Endodermal cell (in vitro differentiated cells): ENCODE results near the gene MAB21L3. TPM values are rescaled to one million over a fixed set of nuclear protein-coding genes. Genes with fewer than 3 reads are reported as not detected.
"Not testable (repeated sequence)": the region's sequence is repeated elsewhere in the genome, so short reads cannot be mapped to it uniquely, and the experiment has no call there.

Experiments
- DNase-seq: peaks from one replicate; pipeline ENCODE4 v3.0.0-alpha.2; 2017
- H3K27ac ChIP-seq: 2 replicates; pipeline ENCODE4 v1.5.1; 2013; ENCODE audit warnings: mild to moderate bottlenecking, low read depth, low read length, moderate library complexity
- H3K27me3 ChIP-seq: 2 replicates; pipeline ENCODE4 v1.6.1; 2013; ENCODE audit warnings: mild to moderate bottlenecking, low read length, moderate library complexity; ENCODE audit not compliant: insufficient read depth, control insufficient read depth, poor library complexity, severe bottlenecking
- H3K36me3 ChIP-seq: 2 replicates; pipeline ENCODE4 v1.7.0; 2013; ENCODE audit warnings: mild to moderate bottlenecking, low read length, moderate library complexity; ENCODE audit not compliant: control insufficient read depth, insufficient read depth
- H3K4me1 ChIP-seq: one replicate; pipeline ENCODE4 v1.7.0; 2013; ENCODE audit warnings: low read length; ENCODE audit not compliant: control insufficient read depth, insufficient read depth
- H3K4me3 ChIP-seq: 2 replicates; pipeline ENCODE4 v1.5.1; 2013; ENCODE audit warnings: mild to moderate bottlenecking, low read length, moderate library complexity
- H3K9ac ChIP-seq: 2 replicates; pipeline ENCODE4 v1.6.1; 2013; ENCODE audit warnings: mild to moderate bottlenecking, low read length, moderate library complexity; ENCODE audit not compliant: poor library complexity, severe bottlenecking; ENCODE audit errors: extremely low read depth
- H3K9me3 ChIP-seq: 2 replicates; pipeline ENCODE4 v1.6.1; 2013; ENCODE audit warnings: mild to moderate bottlenecking, low read length, moderate library complexity; ENCODE audit not compliant: control insufficient read depth
- H3K27ac Mint-ChIP-seq: 2 replicates; pipeline ENCODE4 v1.8.0; 2020; ENCODE audit warnings: mixed read lengths
- H3K27me3 Mint-ChIP-seq: 2 replicates; pipeline ENCODE4 v1.8.0; 2021; ENCODE audit warnings: mild to moderate bottlenecking, mixed read lengths; ENCODE audit not compliant: insufficient read depth
- H3K36me3 Mint-ChIP-seq: 2 replicates; pipeline ENCODE4 v1.8.0; 2020; ENCODE audit warnings: low read depth, mixed read lengths
- H3K4me1 Mint-ChIP-seq: 2 replicates; pipeline ENCODE4 v1.8.0; 2020; ENCODE audit warnings: mixed read lengths
- H3K4me3 Mint-ChIP-seq: 2 replicates; pipeline ENCODE4 v1.8.0; 2020; ENCODE audit warnings: mild to moderate bottlenecking, moderate library complexity, mixed read lengths
- H3K9me3 Mint-ChIP-seq: 2 replicates; pipeline ENCODE4 v1.8.0; 2020; ENCODE audit warnings: mild to moderate bottlenecking, mixed read lengths
- WGBS, 2 experiments: methylation state at CpG; one replicate each; pipeline versions ENCODE4 v1.1.5 to v1.1.7; 2013; ENCODE audit warnings: missing lambda C conversion rate in 2 of 2, mixed read lengths in 1 of 2; ENCODE audit not compliant: insufficient coverage in 1 of 2, insufficient read length in 1 of 2; 5-methylcytosine and 5-hydroxymethylcytosine counted together
- total RNA-seq, 2 donors: library from RNA; stranded (reverse); fragmentation: NEBNext Ultra II Directional in 1 of 2; extraction: Animal tissue kit (Norgen Biotek cat#: 25700) in 1 of 2; gene quantifications; 2 replicates in 1 of 2; 3 replicates in 1 of 2; pipeline ENCODE4 v1.2.1, GENCODE V29; 2021
- TF ChIP-seq, protein P1 (sequence below): fragments of 200-600 bp; sonication (generic); conservative IDR thresholded peaks from 2 replicates; pipeline ENCODE4 v1.5.0; 2021; ENCODE audit warnings: antibody characterized with exemption, mild to moderate bottlenecking

Gene MAB21L3
- total RNA-seq, 2 donors from 2014 or later = 0.09 TPM; not detected in 1

DNA sequence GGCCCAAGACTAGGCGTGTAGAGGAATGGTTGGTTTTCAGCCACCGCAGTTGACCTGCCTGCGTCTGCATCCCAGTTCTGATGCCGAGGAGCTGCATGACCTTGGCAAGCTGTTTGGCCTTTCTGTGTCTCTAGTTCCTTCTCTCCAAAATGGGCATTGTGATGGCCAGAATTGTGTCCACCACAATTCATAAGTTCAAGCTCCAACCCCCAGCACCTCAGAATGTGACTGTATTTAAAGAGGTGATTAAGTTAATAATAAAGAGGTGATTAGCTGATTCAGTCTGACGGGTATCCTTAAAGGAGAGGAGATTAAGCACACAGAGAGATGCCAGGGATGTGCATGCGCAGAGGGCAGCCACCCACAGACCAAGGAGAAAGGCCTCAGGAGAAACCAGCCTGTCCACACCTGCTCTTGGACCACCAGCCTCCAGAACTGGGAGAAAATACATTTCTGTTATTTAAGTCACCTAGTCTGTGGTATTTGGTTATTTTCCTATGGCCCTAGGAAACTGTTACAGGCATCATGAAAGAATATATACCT lies 28.5 kb downstream of the MAB21L3 start:
- Mint-ChIP-seq H3K27me3 (peaks cover 2% of the 10 kb centered on the region), H3K4me1 (no peaks in the 10 kb centered on the region), H3K9me3 (peaks cover 19% of the 10 kb centered on the region), H3K27ac (no peak overlapping the region), H3K36me3 (peaks cover 3% of the 10 kb centered on the region), H3K4me3 (no peak overlapping the region)
- H3K9ac ChIP-seq = no peak overlapping the region
- no peaks in the 10 kb centered on the region for H3K4me1 ChIP-seq
- TF ChIP-seq, protein P1, sequence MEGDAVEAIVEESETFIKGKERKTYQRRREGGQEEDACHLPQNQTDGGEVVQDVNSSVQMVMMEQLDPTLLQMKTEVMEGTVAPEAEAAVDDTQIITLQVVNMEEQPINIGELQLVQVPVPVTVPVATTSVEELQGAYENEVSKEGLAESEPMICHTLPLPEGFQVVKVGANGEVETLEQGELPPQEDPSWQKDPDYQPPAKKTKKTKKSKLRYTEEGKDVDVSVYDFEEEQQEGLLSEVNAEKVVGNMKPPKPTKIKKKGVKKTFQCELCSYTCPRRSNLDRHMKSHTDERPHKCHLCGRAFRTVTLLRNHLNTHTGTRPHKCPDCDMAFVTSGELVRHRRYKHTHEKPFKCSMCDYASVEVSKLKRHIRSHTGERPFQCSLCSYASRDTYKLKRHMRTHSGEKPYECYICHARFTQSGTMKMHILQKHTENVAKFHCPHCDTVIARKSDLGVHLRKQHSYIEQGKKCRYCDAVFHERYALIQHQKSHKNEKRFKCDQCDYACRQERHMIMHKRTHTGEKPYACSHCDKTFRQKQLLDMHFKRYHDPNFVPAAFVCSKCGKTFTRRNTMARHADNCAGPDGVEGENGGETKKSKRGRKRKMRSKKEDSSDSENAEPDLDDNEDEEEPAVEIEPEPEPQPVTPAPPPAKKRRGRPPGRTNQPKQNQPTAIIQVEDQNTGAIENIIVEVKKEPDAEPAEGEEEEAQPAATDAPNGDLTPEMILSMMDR = no peak
- WGBS, 2 experiments = 94 to 96% methylated on average over 5 to 6 of the region's 6 CpGs
- no peak overlapping the region for H3K27ac ChIP-seq
- no peak for DNase-seq
- H3K36me3 ChIP-seq = no peaks in the 10 kb centered on the region
- H3K9me3 ChIP-seq = peaks cover 22% of the 10 kb centered on the region
- no peak overlapping the region for H3K4me3 ChIP-seq
- no peaks in the 10 kb centered on the region for H3K27me3 ChIP-seq

DNA sequence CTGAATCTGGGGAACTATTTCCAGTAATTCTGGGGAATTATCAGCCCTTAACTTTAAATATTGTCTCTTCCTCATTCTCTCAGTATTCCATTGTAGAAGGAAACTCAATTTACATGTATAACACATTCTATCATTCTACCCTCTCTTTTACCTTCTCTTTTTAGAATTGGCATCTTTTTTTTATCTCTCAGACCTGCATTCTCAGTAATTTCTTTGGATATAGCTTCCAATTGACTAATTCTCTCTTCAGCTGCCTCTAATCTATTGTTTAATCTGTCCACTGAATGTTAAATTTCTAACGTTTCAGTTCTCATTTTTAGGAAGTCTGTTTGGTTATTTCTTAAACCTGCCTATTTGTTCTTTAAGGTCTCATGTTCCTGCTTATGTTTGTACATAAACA lies 33.0 kb downstream of the MAB21L3 start:
- whole genome bisulfite sequencing, 2 experiments = 36% methylated on average over 1 of the region's 1 CpG; no CpG with 5 or more reads in 1 of the 2 experiments

DNA sequence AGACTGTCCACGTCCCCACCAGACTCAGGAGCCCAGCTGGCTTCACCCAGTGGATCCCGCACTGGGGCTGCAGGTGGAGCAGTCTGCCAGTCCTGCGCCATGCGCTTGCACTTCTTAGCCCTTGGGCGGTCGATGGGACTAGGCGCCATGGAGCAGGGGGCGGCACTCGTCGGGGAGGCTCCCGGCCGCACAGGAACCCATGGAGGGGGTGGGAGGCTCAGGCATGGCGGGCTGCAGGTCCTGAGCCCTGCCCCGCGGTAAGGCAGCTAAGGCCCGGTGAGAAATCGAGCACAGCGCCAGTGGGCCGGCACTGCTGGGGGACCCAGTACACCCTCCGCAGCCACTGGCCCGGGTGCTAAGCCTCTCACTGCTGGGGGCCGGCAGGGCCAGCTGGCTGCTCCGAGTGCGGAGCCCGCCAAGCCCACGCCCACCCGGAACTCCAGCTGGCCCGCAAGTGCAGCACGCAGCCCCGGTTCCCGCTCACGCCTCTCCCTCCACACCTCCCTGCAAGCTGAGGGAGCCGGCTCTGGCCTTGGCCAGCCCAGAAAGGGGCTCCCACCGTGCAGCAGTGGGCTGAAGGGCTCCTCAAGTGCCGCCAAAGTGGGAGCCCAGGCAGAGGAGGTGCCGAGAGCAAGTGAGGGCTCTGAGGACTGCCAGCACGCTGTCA lies 35.4 kb downstream of the MAB21L3 start:
- WGBS, 2 experiments = 89 to 95% methylated on average over 11 to 37 of the region's 37 CpGs
- not testable (repeated sequence) for H3K4me1 Mint-ChIP-seq, H3K27ac ChIP-seq, H3K36me3 ChIP-seq, H3K9ac ChIP-seq, H3K27ac Mint-ChIP-seq, H3K4me3 ChIP-seq, H3K36me3 Mint-ChIP-seq, DNase-seq, H3K4me1 ChIP-seq, H3K4me3 Mint-ChIP-seq
- H3K9me3 ChIP-seq = peaks cover 38% of the 10 kb centered on the region
- peaks cover 30% of the 10 kb centered on the region for H3K9me3 Mint-ChIP-seq
- H3K27me3 Mint-ChIP-seq = peaks cover 18% of the 10 kb centered on the region
- peaks cover 12% of the 10 kb centered on the region for H3K27me3 ChIP-seq

More for the DNA sequence above, 33.0 kb downstream of the MAB21L3 start:
- Histone ChIP-seq H3K27me3 (no peaks in the 10 kb centered on the region), H3K4me3 (peak overlapping the region; percentile 60), H3K4me1 (no peaks in the 10 kb centered on the region), H3K9ac (no peak overlapping the region), H3K27ac (no peak overlapping the region), H3K36me3 (no peaks in the 10 kb centered on the region), H3K9me3 (peaks cover 38% of the 10 kb centered on the region)
- Mint-ChIP-seq H3K27me3 (peaks cover 5% of the 10 kb centered on the region), H3K9me3 (peaks cover 30% of the 10 kb centered on the region), H3K4me1 (no peaks in the 10 kb centered on the region), H3K4me3 (no peak overlapping the region), H3K27ac (no peak overlapping the region), H3K36me3 (peaks cover 3% of the 10 kb centered on the region)
- DNase-seq = no peak
- TF ChIP-seq, protein P1 = no peak
